ENCODE measurements around the gene GPR68. TPM values are rescaled to one million over a fixed set of nuclear protein-coding genes. Genes with fewer than 3 reads are reported as not detected.
"Not testable (repeated sequence)": the region's sequence is repeated elsewhere in the genome, so short reads cannot be mapped to it uniquely, and the experiment has no call there.

The GPR68 gene
- polyA plus RNA-seq, 12 donors, result 0.35 to 2.4 (median 0.88) TPM; not detected in 2

DNA sequence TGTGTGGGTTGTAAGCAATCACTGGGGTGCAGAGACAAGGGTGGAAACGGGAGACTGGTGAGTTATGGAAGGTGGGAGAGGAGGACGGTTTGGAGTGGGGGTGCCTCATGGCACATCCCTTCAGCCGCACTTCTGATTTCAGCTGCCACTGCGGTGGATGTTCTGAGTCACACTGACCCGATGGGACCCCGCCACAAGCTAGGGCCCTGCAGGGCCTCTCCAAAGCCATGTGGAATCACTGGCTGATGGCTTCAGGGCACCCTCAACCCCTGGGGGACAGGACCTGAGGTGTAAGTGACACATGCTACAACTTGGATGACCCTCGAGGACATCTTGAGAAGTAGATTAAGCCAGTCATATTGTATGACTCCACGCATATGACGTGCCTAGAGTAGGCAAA, 53.7 kb downstream of the GPR68 start:
- no peak for DNase-seq

DNA sequence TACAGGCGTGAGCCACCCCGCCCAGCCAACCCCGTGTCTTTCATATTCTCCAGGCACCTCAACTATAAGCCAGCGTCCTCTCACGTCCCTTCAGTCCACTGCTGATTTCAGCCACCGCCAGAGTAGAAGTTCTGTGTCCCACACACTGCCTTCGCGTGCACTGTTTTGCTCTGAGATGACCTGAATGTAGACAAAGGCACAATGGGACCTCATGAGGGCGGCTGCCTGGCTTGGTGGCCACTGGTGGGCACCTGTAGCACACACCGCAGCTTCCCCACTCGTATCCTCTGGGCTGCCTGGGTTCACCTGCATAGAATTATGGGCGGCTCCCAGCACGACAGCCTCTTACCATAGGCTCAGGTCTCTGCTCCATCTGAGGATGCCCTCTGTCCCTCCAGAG, 57.2 kb downstream of the GPR68 start:
- DNase-seq, result no peak

DNA sequence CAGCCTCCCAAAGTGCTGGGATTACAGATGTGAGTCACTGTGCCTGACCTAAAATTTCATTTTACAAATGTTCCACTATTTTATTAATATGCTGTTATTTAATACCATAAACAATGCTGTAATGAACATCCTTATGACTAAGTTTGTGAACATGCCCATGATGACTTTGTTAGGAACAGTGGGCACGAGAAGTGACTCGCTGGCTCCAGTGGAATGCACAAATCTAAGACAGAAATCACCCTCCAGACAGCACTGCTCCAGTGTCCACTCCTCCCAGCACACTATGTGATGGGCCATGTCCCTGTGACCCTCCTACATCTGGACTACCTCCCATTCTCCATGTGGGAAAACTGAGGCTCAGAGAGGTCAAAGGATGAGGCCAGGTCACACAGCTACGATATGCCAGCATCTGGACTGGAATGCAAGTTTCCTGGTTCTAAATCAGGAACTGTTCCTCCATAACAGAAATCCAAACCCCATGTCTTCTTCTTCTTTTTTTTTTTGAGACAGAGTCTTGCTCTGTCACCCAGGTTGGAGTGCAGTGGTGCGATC, 57.9 kb downstream of the GPR68 start:
- DNase-seq, result no peak

DNA sequence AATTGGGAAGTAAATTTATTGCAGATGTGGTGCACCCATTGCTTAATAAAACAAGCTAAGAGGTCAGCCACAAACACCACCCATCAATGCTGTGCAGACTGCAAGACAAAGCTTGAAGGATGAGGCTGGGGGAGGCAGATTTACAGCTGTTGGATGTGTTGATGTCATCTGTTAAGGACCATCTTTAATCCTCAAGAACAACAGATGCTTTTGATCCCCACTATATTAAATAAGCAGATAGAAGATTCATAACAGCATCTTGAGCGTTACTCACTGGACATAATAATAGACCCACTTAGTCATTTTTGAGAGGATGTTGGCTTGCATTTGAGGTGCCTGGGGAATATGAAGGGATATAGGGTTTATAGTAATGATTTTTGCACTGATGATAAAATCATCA, 58.8 kb downstream of the GPR68 start:
- no peak for DNase-seq

DNA sequence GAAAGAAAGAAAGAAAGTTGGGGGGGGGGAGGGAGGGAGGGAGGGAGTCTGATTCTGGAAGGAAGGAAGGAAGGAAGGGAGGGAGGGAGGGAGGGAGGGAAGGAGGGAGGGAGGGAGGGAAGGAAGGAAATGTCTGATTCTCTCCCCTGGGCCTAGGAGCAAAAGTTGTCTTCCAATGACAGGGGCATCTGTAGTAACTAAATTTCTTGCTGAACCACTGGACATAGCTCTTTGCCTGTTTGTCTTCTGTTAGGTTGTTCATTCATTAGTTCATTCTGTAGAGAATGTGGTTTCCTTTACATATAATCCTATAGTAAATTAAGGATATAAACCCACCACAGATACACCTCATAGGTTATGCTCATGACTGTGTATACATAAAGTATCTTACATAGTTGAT, 59.9 kb downstream of the GPR68 start:
- no peak for DNase-seq

DNA sequence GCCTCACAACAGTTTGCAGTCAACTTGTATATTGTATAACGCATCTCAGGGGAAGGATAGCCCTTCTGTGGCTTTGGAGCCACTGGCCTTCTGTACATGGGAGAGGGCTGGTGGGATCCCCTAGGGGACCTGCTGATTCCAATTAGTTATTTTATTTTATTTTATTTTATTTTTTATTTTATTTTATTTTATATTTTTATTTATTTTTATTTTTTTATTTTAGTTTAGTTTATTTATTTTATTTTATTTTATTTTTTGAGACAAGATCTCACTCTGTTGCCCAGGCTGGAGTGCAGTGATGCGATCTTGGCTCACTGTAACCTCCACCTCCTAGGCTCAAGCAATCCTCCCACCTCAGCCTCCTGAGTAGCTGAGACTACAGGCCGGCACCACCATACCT, 61.8 kb downstream of the GPR68 start:
- not testable (repeated sequence) for DNase-seq

Other genes with a start within 250 kb of the GPR68 start
- 10 to 100 TPM in 2 of 12 donors, 1 to 10 TPM in 9, not detected in 1; 6.0 to 14.3 (median 8.7) TPM for gene RPS6KA5, start 184.1 kb downstream of the GPR68 start, polyA plus RNA-seq (ENCODE audit: insufficient read length in 12 of 12)
- gene DGLUCY, start 130.6 kb downstream of the GPR68 start, polyA plus RNA-seq (ENCODE audit: insufficient read length in 12 of 12), result 10 to 100 TPM in 11 of 12 donors, not detected in 1; 21.4 to 54.9 (median 26.8) TPM
- 10 to 100 TPM in 8 of 12 donors, 1 to 10 TPM in 3, not detected in 1; 8.9 to 30.9 (median 13.1) TPM for gene CCDC88C, start 173.1 kb upstream of the GPR68 start, polyA plus RNA-seq (ENCODE audit: insufficient read length in 12 of 12)